GM18520 (cell line): ENCODE measurements around the gene PPP1R11.

Experiments
- ATAC-seq: cut with Tn5 transposase; IDR thresholded peaks from one replicate; pipeline ENCODE4 v1.9.1; 2021; ENCODE audit not compliant: unreplicated experiment

Gene PPP1R11

DNA sequence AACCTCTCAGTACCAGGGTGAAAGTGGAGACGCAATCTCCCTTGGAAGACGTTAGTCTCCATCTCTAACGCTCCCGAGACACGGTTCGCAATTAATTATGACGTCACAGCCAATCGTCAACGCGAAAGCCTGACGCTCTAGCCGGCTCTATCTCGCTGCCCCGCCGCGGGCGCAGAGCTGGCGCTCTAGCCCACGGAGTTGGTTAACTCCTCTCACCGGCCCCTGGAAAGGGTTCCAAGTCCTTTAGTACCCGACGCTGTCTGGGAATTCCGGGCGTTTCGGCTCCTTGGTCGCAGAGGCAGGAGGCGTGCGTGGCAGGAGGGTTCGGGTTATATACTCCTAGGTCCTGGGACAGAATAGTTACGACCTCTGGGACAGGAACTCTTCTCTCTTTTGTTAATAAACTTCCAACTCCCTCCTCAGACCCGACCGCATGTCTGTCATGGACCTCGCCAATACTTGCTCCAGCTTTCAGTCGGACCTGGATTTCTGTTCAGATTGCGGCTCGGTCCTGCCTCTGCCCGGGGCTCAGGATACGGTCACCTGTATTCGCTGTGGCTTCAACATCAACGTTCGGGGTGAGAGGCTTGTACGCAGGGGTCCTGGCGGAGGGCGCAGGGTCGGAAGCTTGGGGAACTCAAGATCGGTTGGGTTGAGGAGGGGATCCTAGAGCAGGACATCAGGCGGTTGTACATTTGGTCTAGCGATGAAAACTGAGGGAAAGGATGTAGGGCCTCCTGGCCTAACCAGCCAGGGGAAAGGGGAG, 5.7 kb upstream of the PPP1R11 start, which contains the start of gene POLR1H:
TSS of gene POLR1H (plus strand) at position 174 of the 766 bp plus-strand sequence. CDS start at position 434, 260 bp downstream.
- peak; percentile 69 for ATAC-seq

DNA sequence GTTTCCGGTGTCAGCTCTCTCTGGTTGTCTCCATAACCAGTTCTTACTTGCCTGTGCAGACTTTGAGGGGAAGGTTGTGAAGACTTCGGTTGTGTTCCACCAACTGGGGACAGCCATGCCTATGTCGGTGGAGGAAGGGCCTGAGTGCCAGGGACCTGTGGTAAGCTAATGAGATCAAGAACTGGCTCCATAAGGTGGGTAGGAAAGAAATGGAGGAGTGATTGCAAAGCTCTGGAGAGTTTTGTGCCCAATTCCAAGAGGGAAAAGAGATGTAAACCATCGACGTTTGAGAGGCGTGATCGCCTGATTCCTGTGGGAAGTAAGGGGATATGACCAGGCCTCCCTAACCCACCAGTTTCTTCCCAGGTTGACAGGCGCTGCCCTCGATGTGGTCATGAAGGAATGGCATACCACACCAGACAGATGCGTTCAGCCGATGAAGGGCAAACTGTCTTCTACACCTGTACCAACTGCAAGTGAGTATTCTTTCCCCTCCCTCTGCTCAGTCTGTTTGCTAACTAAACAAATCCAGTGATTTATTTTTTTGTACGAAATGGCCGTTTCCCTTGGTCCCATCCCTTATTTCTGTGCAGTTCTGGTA, 5.0 kb upstream of the PPP1R11 start:
- no peak for ATAC-seq

DNA sequence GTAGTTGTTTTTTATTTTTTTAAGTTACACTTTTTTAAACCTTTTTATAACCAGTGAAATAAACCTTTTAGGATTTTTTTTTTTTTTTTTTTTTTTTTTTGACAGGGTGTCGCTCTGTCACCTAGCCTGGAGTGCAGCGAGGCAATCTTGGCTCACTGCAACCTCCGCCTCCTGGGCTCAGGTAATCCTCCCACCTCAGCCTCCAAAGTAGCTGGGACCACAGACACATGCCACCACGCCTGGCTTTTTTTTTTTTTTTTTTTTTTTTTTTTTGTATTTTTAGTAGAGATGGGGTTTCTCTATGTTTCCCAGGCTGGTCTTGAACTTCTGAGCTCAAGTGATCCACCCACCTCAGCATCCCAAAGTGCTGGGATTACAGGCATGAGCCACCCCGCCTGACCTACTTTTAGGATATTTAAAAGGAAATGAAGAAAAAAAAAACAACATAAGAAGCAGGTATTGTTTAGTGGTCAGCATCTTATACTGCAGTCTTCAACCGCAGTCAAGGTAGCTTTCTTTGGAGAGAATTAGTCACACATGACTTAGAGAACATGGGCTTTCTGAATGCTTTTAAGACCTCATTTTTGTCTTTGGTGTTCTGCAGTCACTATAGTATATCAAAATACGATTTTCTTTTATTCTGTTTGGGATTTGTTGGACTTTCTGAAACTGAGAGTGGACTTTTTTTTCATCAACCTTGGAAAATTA, 4.4 kb upstream of the PPP1R11 start:
- ATAC-seq, result no peak

DNA sequence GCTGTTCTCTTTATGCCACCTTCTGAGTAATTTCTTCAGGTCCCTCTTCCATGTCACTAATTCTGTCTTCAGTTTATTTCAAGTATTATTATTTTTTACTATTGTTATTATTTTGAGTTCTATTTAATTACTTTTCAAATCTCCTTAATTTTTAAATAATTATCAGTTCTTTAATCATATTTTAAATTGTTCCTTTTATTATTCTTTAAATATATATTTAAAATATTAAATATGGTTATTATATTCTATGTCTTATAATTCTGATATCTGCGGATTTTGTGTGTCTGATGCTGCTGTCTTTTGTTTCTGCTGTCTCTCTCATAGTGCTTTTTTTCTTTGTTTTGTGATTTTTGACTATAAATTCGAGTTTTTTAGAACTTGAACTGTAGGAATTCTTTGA, 3.7 kb upstream of the PPP1R11 start:
- ATAC-seq, result no peak

DNA sequence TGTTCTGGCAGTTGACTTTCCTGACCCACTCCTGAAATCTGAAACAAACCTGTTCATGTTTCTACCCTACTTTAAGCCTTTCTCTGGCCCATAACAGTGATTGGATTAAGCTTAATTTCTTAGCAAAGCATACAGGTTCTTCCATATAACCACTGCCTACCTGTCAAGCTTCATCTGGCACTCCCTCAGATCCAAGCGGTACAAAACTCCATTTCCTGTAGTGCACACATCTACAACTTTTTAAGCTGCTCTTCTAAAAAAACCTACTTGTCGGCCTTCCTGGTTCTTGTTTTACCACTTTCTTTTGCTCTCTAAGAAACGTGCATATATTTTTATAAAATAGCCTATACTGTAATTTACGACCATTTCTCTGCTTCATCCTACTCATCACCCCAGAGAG, 916 bp upstream of the PPP1R11 start:
- peak; percentile 1 for ATAC-seq

DNA sequence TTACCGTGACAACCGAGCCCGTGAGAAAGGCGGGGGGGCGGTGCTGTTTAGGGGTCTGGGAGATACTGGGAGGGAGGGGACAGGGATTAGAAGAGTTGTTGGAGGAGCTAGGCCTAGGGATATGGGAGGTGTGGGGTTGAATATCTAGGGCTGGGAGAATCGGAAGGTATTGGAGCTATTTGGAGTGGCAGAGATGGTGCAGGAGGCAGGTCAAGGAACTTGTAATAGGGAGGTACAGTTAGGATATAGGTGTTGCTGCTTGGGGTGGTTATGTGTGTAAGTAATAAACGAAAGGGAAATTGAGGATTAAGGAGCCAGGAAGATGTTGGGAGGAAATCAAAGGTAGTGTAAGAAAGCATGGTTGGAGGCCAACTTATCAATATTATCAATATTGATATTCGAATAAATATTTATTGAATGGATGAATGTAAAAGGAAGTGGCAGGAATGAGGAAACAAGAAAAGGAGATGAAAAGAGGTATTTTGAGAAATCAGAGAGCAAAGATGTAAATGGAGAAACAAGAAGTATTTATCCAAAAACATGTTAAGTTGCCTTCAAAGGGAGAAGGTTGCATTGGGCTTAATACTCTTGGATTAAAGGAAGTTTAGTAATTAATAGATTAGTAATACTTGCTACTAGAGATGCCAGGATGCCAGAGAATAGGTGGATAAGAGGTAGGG, 602 bp downstream of the PPP1R11 start:
- no peak for ATAC-seq

DNA sequence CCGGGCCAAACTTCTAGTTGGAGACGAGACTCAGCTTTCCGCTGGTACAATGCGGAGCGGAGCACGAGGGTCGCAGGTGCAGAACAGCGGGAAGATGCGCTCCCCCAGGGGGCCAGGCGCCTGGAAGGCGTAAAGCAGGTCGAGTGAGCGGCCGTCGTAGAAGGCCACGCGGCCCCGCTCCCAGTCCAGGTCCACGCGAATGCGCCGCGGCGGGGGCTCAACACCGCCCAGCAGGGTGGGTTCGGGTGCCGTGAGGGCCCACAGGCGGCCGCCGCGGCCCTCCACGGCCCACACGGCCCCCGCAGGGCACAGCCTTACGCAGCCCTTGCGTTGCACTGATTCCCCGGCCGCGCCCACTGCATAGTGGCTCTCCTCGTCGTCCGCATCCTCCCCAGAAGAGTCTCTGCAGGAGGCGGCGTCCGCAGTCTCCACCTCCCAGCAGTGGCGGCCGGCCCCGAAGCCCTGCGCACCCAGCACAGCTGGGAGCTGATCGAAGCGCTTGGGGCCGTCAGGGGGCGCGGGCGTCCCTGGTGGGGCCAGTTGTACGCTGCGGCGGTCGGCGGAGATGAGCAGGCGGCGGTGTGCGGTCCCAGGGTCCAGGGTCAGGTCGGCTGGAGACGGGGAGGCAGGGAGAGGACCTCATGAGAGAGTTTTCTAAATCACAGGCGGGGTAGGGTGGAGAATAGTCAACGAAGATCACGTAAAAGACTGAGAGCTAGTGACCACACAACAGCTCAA, 4.3 kb downstream of the PPP1R11 start:
- no peak for ATAC-seq

DNA sequence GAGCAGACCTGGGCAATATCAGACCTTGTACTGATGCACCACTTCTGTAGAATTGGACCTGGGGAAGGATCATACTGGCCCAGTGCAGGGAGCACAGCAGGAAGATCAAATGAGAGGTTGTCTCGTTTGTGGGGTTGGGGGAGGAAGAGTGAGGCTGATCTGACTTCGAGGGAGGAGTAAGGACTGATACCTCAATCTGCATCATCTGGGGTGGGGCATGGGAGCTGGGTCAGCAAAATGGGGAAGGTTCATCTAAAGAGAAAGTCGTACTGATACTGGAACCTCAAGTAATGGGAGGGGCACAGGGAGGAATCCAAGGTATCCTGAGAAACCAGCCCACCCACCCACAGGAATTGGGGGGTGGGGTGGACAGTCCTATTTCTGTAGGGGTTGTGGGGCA, 4.9 kb downstream of the PPP1R11 start:
- no peak for ATAC-seq

DNA sequence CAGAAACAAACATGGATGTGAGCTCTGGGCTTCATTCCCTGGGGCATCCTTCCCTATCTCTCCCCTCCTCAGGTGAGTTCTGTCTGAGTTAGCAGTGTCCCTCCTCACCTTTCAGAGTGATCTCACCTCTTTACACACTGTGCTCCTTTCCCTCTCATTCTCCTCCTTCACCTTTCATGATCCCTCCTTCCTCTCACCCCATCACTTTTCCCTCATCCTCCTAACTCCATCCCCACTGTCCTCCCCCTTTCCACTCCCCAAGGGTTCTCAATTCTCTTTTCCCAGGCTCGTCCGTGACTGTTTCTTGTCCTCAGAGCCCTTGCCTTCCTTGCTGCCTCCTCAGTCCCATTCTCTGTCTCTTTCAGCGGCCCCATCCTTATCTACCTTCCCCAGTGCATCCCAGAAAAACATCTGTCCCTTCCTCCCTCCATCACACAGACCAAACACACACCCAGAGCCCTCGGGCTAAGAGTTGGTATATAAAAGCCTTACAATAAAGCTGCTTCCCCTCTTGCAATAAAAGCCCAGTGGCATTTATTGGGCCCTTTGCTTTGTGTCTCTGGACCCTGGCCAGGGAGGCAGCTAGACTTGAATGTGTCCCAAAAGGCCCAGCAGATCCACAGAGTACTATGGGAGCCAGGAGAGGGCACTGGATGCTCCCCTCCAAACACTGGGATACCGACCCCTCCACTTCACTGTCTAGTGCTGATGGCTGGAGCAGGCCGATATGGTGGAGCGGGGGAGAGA, 6.7 kb downstream of the PPP1R11 start:
- no peak for ATAC-seq

DNA sequence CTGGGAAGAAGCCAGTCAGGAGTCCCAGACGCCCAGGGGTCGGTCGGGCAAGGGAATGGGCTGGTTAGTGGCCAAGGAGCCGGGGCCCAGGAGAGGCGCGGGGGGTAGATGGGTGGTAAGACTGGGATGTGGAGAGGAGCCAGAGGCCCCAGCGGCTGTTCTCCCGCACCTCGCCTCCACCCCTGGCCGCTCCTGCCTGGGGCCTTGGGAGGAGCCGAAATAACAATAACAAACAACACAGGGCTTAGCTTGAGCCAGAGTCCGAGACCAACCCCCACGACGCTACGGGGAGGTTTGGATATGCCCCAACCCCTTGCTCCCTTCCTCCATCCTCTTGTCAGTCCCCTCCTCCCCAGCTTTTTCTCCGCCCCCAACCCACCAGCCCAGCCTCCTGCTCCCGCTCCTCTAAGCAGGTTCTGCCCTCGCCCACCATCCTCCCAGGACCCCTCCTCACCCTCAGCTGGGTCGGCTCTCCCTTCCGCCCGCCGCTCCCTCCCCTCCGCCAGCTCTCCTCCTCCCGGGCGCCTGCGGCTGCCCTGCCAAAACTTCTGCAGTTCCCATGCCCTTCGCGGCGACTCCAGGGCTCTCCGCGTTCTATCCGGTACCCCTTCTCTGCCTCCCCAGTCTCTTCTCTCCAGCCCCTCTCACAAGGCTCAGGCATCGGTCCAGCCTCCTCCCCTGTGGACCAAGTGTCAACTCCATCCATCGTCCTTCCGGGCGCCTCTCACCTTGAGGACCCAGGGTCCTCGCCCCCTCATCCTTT, 7.5 kb downstream of the PPP1R11 start:
- ATAC-seq, result no peak

DNA sequence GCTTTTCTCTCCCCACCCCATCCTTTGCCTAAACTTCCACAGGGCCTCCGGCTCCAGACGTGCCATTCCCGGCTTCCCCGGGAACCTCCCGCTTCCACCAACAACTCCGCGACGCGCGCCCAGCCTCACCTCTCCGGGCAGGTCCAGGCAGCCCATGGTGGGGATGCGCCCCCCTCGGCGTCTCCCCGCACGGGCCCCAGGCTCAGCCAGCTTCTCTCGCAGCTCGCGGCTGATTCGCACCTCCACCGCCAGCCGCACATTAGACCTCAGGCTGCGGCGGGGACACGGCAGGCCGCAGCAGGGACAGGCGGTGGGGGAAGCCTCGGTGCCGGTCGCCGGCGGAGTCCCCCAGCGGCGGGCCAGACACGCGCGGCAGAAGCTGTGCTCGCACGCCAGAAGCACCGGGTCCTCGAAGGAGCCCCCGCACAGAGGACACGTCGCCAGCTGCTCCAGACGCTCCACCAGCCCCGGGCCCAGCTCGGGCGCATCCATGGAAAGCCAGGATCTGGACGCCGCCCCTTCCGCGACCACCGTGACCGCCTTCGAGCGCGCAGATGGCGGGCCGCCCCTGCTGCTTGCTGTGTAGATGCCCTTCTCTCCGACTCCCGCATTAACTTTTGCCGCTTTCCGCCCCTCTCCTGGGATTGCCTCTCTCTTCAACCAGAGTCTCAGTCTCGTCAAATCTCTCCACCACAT, 8.2 kb downstream of the PPP1R11 start, which contains the start of gene RNF39:
TSS of gene RNF39 (minus strand) at position 676 of the 696 bp plus-strand sequence. CDS start at position 492, 184 bp downstream.
- no peak for ATAC-seq

DNA sequence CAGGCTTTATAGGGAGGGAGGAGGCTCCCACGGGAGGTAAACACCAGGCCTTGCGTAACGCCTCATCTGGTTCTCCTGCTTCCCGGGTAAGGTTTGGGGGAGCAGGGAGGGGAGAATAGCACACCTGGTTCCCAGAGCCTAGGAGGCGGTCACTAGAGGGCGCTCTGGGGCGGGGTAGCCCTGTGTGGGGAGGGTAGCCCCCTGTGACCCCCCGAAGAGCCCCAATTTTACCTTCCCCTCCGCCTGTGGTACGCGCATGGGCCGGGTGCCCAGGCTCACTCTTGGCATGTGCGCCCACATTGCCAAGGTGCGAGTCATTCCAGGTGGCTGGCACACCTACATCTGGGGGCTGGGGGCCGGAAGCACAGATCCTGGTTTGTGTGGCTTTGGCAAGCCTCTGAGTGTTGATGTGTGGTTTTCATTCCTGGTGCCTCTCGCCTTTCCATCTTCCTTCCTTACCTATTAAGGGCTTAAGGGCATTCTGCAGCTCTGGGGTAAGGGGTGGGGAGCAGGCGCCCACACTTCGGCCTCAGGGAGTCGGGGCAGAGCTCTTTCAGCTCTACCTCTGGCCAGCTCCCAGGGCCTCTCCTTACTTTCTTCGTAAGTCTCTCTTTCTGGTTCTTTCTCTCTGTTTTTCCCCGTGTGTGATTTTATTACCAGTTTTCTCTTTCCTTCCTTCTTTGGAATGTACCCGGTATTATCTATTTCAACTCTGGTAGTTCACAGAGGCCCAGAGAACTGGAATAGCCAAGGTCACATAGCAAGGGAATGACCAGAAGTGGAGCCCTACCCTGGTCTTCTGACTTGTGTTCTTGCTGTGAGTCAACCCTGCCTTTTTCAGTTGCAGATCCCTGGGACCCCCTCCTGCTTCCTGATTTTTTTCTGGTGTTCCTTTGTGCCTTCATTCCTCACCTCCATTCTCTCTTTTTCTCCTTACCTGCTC, 9.1 kb downstream of the PPP1R11 start:
- no peak for ATAC-seq

DNA sequence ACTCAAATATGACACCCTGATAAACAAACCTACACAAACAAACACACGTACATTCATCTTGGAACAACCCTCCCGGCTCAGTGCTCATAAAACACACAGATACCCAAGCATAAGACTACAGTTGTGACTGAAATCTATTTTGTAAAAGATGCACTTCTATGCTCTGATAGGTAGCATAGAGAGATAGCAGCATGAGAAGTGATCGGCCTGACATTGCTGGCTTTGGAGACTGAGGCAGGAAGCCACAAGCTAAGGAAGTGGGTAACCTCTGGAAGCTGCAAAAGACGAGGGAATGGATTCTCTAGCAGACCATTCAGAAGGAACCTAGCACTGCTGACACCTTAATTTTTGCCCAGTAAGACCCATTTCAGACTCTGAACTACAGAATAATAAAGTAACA, 10.2 kb downstream of the PPP1R11 start:
- ATAC-seq, result no peak

DNA sequence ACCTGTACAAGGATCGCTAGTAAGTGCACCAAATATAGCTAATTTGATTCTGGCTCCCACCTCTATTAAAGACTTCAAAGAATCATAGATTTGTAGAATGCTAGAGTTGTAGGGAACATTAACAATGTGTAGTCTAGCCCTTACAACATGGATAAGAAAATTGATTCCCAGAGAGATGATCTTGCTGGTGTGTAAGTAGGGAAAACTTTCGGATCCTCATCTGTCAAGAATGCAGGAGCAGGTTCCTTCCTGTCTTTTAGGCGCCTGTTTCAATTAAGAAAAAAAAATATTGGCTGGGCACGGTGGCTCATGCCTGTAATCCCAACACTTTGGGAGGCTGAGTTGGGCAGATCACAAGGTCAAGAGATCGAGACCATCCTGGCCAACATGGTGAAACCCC, 20.9 kb downstream of the PPP1R11 start:
- ATAC-seq, result no peak

DNA sequence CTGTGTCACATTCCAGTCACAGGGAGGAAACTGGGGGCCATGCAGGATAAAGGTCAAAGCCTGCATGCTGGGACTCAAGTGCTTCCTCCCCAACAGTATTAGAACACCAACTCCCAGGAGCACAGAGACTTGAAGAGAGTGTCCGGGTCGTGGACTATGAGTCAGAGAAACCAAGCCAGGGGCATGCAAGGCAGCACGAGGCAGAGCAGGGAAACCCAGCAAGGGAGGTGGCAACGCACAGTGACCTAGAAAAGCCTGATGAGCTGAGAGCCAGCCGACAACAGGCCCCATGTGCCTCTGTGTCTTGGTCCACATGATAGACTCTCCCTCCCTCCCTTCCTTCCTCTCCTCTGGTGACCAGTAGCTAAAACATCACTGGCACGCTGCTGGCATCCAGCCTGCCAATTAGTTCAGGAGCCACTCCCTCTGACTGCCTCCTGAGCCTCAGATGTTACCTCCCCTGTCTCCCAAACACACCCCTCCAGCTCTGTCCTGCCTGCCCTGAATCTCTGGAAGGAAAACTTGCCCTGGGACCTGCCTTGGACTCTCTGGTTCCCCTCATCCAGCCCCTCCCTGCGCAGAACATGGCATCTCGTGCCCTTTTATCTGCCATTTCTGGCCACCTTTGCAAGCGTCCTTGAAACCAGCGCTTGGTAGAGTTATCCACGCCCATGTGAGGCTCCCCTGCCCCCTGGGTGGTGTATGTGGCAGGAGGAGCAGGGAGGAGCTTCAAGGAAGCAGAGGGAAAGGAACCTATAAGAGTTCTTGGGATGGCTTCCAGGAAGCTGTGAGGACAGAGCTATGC, 24.8 kb downstream of the PPP1R11 start:
- ATAC-seq, result no peak

DNA sequence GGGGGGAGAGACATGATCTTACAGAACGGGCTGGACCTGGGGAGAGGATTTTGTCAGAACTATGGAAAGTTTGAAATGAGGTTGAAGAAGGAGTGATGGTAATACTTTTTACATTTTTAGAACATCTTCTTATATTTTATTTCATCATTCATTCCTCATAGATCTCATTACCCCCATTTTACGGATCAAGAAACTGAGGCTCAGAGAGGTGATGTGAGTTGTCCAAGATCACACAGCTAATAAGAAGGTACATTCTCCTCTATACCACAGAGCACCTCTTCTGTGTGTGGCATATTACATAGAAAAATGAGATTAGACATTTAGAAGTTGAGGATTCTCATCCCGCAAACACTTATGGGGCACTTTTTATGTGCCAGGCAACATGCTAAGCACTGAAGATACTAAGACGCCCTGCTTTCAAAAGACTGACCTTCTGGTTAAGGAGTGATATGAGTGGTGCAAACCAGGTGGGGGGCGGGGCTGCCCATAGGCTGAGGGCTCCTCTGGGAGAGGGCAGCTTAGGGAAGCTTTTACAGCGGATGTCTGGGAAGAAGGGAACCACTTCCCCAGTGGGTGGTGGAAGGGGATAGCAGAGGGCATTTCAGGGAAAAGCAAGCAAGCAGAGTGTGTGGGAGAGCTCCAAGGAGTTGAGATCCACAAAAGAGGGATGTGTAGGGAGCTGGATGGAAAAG, 26.0 kb downstream of the PPP1R11 start:
- ATAC-seq, result no peak
